IMR-90 (cell line): ENCODE data around the gene SAMD9. TPM values are rescaled to one million over a fixed set of nuclear protein-coding genes. Genes with fewer than 3 reads are reported as not detected.
A peak's percentile ranks its signal among the peaks of the same experiment; 100 is the strongest.

ENCODE experiments used
- ATAC-seq: fragments of 200-7000 bp; cut with Tn5 transposase; 2 replicates; pipeline ENCODE4 v1.9.1; 2020; ENCODE audit warnings: low read depth, mild to moderate bottlenecking, moderate library complexity
- BruUV-seq: library from RNA; stranded (reverse); fragments of 400-500 nt; replicated peaks from 2 replicates; lab custom pipeline; 2021; lab: Mats Ljungman, UMichigan
- CTCF ChIA-PET: fragments of 300-600 bp; formaldehyde crosslinking; extraction: SDS; loops from one replicate; lab custom pipeline; 2021; ENCODE audit warnings: antibody characterized with exemption; lab: Yijun Ruan, JAX
- POLR2A ChIA-PET: fragments of 300-600 bp; sonication (Branson Sonifier 250); formaldehyde crosslinking; loops from one replicate; lab custom pipeline; 2022; ENCODE audit warnings: antibody characterized with exemption; ENCODE audit not compliant: unreplicated experiment; lab: Charles Lee
- DNase-seq: peaks from one replicate; pipeline ENCODE4 v3.0.0; 2013
- H2AFZ ChIP-seq: replicated peaks from 2 replicates; pipeline ENCODE3; 2013; ENCODE audit warnings: low read length, mild to moderate bottlenecking; ENCODE audit not compliant: poor library complexity
- H2AK5ac ChIP-seq: 2 replicates; pipeline ENCODE4 v1.6.1; 2013; ENCODE audit warnings: low read depth, low read length, inconsistent platforms
- H2AK9ac ChIP-seq: replicated peaks from 2 replicates; pipeline ENCODE3; 2013; ENCODE audit warnings: mild to moderate bottlenecking, low read depth, low read length, moderate library complexity; ENCODE audit not compliant: poor library complexity
- H2BK120ac ChIP-seq: 2 replicates; pipeline ENCODE4 v1.6.1; 2013; ENCODE audit warnings: low read depth, low read length, inconsistent platforms
- H2BK15ac ChIP-seq: 3 replicates; pipeline ENCODE4 v1.6.1; 2013; ENCODE audit warnings: low read depth, low read length, inconsistent platforms
- H2BK20ac ChIP-seq: 2 replicates; pipeline ENCODE4 v1.6.1; 2013; ENCODE audit warnings: low read depth, mild to moderate bottlenecking, inconsistent platforms, low read length, moderate library complexity
- H2BK5ac ChIP-seq: 2 replicates; pipeline ENCODE4 v1.6.1; 2013; ENCODE audit warnings: mild to moderate bottlenecking, low read depth, low read length, inconsistent platforms; ENCODE audit not compliant: poor library complexity, severe bottlenecking
- H3K14ac ChIP-seq: replicated peaks from 2 replicates; pipeline ENCODE4 v1.6.1; 2013; ENCODE audit warnings: low read depth, low read length, inconsistent platforms
- H3K18ac ChIP-seq: 2 replicates; pipeline ENCODE4 v1.6.1; 2013; ENCODE audit warnings: low read depth, low read length, control low read depth
- H3K23ac ChIP-seq: 2 replicates; pipeline ENCODE4 v1.6.1; 2013; ENCODE audit warnings: low read depth, low read length, inconsistent platforms
- H3K27ac ChIP-seq: 2 replicates; pipeline ENCODE4 v1.5.1; 2013; ENCODE audit warnings: mild to moderate bottlenecking, control low read depth, low read length; ENCODE audit not compliant: insufficient read depth
- H3K27me3 ChIP-seq: 2 replicates; pipeline ENCODE4 v1.6.1; 2013; ENCODE audit warnings: low read length; ENCODE audit not compliant: control insufficient read depth, insufficient read depth
- H3K36me3 ChIP-seq: 2 replicates; pipeline ENCODE4 v1.6.1; 2013; ENCODE audit warnings: low read length, mixed read lengths; ENCODE audit not compliant: control insufficient read depth, insufficient read depth
- H3K4ac ChIP-seq: 2 replicates; pipeline ENCODE4 v1.6.1; 2013; ENCODE audit warnings: low read depth, low read length, inconsistent platforms
- H3K4me1 ChIP-seq: 2 replicates; pipeline ENCODE4 v1.6.1; 2013; ENCODE audit warnings: low read length, mixed read lengths; ENCODE audit not compliant: control insufficient read depth, insufficient read depth
- H3K4me2 ChIP-seq: 2 replicates; pipeline ENCODE4 v1.6.1; 2013; ENCODE audit warnings: low read depth, mild to moderate bottlenecking, control low read depth, low read length, moderate library complexity
- H3K4me3 ChIP-seq: 2 replicates; pipeline ENCODE4 v1.5.1; 2013; ENCODE audit warnings: low read depth, mild to moderate bottlenecking, control low read depth, low read length, moderate library complexity; ENCODE audit not compliant: insufficient read depth
- H3K56ac ChIP-seq: 2 replicates; pipeline ENCODE4 v1.6.1; 2013; ENCODE audit warnings: low read length, inconsistent platforms; ENCODE audit not compliant: insufficient read depth; ENCODE audit errors: extremely low read depth
- H3K79me1 ChIP-seq, 2 experiments: 2 replicates each; pipeline ENCODE4 v1.6.1; 2013; ENCODE audit warnings: low read length in 2 of 2, inconsistent platforms in 1 of 2, low read depth in 1 of 2
- H3K9ac ChIP-seq: 2 replicates; pipeline ENCODE4 v1.6.1; 2013; ENCODE audit warnings: low read depth, low read length, control low read depth
- H3K9me1 ChIP-seq: 2 replicates; pipeline ENCODE4 v1.6.1; 2013; ENCODE audit warnings: low read length, inconsistent platforms; ENCODE audit not compliant: insufficient read depth
- H3K9me3 ChIP-seq: 2 replicates; pipeline ENCODE4 v1.6.1; 2013; ENCODE audit warnings: low read length; ENCODE audit not compliant: control insufficient read depth, insufficient read depth
- H4K20me1 ChIP-seq: 2 replicates; pipeline ENCODE4 v1.6.1; 2013; ENCODE audit warnings: low read length, inconsistent platforms; ENCODE audit not compliant: insufficient read depth
- H4K5ac ChIP-seq: 2 replicates; pipeline ENCODE4 v1.6.1; 2013; ENCODE audit warnings: mild to moderate bottlenecking, low read depth, low read length, control low read depth
- H4K8ac ChIP-seq, 2 experiments: 2 replicates each; pipeline ENCODE4 v1.6.1; 2013; ENCODE audit warnings: low read depth in 2 of 2, low read length in 2 of 2, control low read depth in 1 of 2, inconsistent platforms in 1 of 2
- H4K91ac ChIP-seq: 2 replicates; pipeline ENCODE4 v1.6.1; 2013; ENCODE audit warnings: low read depth, low read length, inconsistent platforms; ENCODE audit not compliant: insufficient read depth
- BHLHE40 ChIP-seq: fragments of 150-350 bp; IDR thresholded peaks from 2 replicates; pipeline ENCODE4 v1.6.1; 2016; ENCODE audit warnings: mild to moderate bottlenecking, low read depth, low read length
- CEBPB ChIP-seq: IDR thresholded peaks from 2 replicates; pipeline ENCODE4 v1.6.1; 2012; ENCODE audit warnings: low read depth, low read length, improper control_type of control experiment
- FOS ChIP-seq: fragments of 150-350 bp; IDR thresholded peaks from 2 replicates; pipeline ENCODE4 v1.6.1; 2016; ENCODE audit warnings: low read depth, low read length
- MAFK ChIP-seq: IDR thresholded peaks from 2 replicates; pipeline ENCODE4 v1.6.1; 2012; ENCODE audit warnings: low read depth, low read length, improper control_type of control experiment
- MAZ ChIP-seq: IDR thresholded peaks from 2 replicates; pipeline ENCODE4 v1.6.1; 2012; ENCODE audit warnings: low read depth, mild to moderate bottlenecking, low read length, improper control_type of control experiment, moderate library complexity, borderline replicate concordance
- MXI1 ChIP-seq: IDR thresholded peaks from 2 replicates; pipeline ENCODE4 v1.6.1; 2012; ENCODE audit warnings: low read depth, mild to moderate bottlenecking, low read length, moderate library complexity, borderline replicate concordance
- NFE2L2 ChIP-seq: fragments of 150-350 bp; IDR thresholded peaks from 2 replicates; pipeline ENCODE4 v1.6.1; 2016; ENCODE audit warnings: low read depth, mild to moderate bottlenecking, low read length
- POLR2A ChIP-seq: IDR thresholded peaks from 2 replicates; pipeline ENCODE4 v1.6.1; 2012; ENCODE audit warnings: mild to moderate bottlenecking, low read depth, low read length
- RAD21 ChIP-seq: IDR thresholded peaks from 2 replicates; pipeline ENCODE4 v1.6.1; 2012; ENCODE audit warnings: low read length, improper control_type of control experiment
- RCOR1 ChIP-seq: IDR thresholded peaks from 2 replicates; pipeline ENCODE4 v1.6.1; 2012; ENCODE audit warnings: mild to moderate bottlenecking, low read length, improper control_type of control experiment; ENCODE audit not compliant: insufficient replicate concordance
- RFX5 ChIP-seq: IDR thresholded peaks from 2 replicates; pipeline ENCODE4 v1.8.0; 2012; ENCODE audit warnings: low read depth, mild to moderate bottlenecking, low read length, moderate library complexity
- WGBS, 2 experiments: methylation state at CpG; one replicate each; pipeline versions ENCODE4 v1.1.5 to v1.1.7; 2013; ENCODE audit warnings: missing lambda C conversion rate in 2 of 2; ENCODE audit not compliant: insufficient read length in 1 of 2; ENCODE audit errors: extremely low coverage in 2 of 2; 5-methylcytosine and 5-hydroxymethylcytosine counted together
- dilution Hi-C: fragments of 300-500 bp; cut with HindIII; formaldehyde crosslinking; loops from one replicate; pipeline ENCODE4 v1.14.3; 2018; ENCODE audit warnings: low sequenced_read_pairs; ENCODE audit not compliant: unreplicated experiment
- in situ Hi-C: fragments of 300-500 bp; cut with MboI; formaldehyde crosslinking; loops from 3 replicates; pipeline ENCODE4 v1.14.3; 2019; ENCODE audit warnings: low sequenced_read_pairs, inconsistent platforms, mixed read lengths
- intact Hi-C: fragments of 100-400 bp; cut with micrococcal nuclease; formaldehyde crosslinking; loops from 2 replicates; pipeline ENCODE4 v1.10.0; 2022
- polyA plus RNA-seq, 3 experiments: library from polyadenylated mRNA; depleted of rRNA; stranded (reverse); fragments of >200 nt; gene quantifications; 2 replicates each; pipeline ENCODE4 v1.2.3, GENCODE V29; 2012; ENCODE audit warnings: low replicate concordance in 1 of 3
- total RNA-seq: library from RNA; depleted of rRNA; stranded (reverse); fragments of >200 nt; gene quantifications from 2 replicates; pipeline ENCODE4 v1.2.3, GENCODE V29; 2012
- TF ChIP-seq, protein P1 (sequence below): fragments of 150-350 bp; IDR thresholded peaks from 2 replicates; pipeline ENCODE4 v1.6.1; 2016; ENCODE audit warnings: low read depth, mild to moderate bottlenecking, low read length, moderate library complexity, borderline replicate concordance
- TF ChIP-seq, protein P2 (sequence below): fragments of 150-350 bp; IDR thresholded peaks from 2 replicates; pipeline ENCODE4 v1.6.1; 2017; ENCODE audit warnings: mild to moderate bottlenecking, antibody characterized with exemption, low read length, low read depth
- TF ChIP-seq, protein P3 (sequence below): conservative IDR thresholded peaks from 2 replicates; pipeline ENCODE4 v1.5.1; 2012; ENCODE audit warnings: mild to moderate bottlenecking, low read depth, low read length, improper control_type of control experiment

Gene SAMD9
- total and polyA plus RNA-seq, 2 of the 4 experiments (the other 2 are of a cell fraction): 1.9 to 9.5 TPM

DNA sequence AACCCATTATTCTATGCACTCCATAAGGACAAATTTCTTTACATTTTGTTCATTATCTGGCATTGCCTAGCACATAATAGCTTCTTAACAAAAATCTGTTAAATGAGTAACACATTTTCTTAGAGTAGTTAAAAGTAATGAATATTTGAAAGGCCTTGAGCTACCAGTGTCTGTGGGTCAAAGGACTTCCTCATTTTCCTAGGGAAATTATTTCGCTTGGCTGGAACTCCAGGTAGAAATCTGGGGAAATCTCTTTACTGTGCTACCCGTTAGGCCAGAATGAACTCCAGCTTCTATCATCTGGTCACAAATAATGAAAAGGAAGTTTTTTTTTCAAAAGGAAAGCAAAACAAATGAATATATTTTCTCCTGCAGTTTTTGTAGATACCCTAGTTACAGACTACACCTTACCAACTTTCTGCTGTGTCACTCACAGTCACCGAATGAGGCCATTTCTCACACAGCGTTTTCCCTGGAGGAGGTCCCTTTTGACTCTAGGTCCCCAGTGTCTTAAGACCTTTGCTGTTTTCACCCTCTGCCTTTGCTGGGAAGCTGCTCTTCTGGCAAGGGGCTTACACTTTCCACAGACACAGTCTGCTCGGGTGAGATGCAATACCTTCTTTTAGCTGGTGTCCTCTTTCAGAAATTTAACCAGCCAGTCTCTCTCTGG is 28.8 kb upstream of the SAMD9 start:
- H3K79me1 ChIP-seq: 0 out of 4 replicates have a peak, but pooled peaks cover 0 to 5% of the 10 kb centered on the region in 2 experiments
- peak overlapping the region; percentile 8; the same call in 1 of the 2 replicates for H3K18ac ChIP-seq
- H3K36me3 ChIP-seq: peaks cover 1% of the 10 kb centered on the region; the same call in 1 of the 2 replicates
- 0 out of 2 replicates have a peak overlapping the region, but pooled peaks have one; percentile 46 for H3K4me3 ChIP-seq
- no peaks in the 10 kb centered on the region for H3K9me3 ChIP-seq
- no peak for DNase-seq
- no peak overlapping the region for H3K9ac ChIP-seq
- H2BK15ac ChIP-seq: no peak overlapping the region
- 75% methylated on average over 3 of the region's 5 CpGs; no CpG with 5 or more reads in 1 of the 2 experiments for WGBS, 2 experiments
- H2AK5ac ChIP-seq: no peak overlapping the region
- H3K27ac ChIP-seq: no peak overlapping the region
- peak overlapping the region; percentile 10; the same call in 1 of the 2 replicates for H3K14ac ChIP-seq
- peaks cover 7% of the 10 kb centered on the region; the same call in 1 of the 2 replicates for H3K4me1 ChIP-seq
- H4K20me1 ChIP-seq: no peaks in the 10 kb centered on the region
- ATAC-seq: peak; percentile 16; the same call in 1 of the 2 replicates
- TF ChIP-seq MXI1 (no peak), RCOR1 (no peak), RAD21 (no peak), POLR2A (no peak), MAFK (no peak), RFX5 (no peak), BHLHE40 (no peak), MAZ (no peak), FOS (no peak), NFE2L2 (no peak), CEBPB (no peak)
- TF ChIP-seq, protein P1, sequence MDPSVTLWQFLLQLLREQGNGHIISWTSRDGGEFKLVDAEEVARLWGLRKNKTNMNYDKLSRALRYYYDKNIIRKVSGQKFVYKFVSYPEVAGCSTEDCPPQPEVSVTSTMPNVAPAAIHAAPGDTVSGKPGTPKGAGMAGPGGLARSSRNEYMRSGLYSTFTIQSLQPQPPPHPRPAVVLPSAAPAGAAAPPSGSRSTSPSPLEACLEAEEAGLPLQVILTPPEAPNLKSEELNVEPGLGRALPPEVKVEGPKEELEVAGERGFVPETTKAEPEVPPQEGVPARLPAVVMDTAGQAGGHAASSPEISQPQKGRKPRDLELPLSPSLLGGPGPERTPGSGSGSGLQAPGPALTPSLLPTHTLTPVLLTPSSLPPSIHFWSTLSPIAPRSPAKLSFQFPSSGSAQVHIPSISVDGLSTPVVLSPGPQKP: no peak
- TF ChIP-seq, protein P2, sequence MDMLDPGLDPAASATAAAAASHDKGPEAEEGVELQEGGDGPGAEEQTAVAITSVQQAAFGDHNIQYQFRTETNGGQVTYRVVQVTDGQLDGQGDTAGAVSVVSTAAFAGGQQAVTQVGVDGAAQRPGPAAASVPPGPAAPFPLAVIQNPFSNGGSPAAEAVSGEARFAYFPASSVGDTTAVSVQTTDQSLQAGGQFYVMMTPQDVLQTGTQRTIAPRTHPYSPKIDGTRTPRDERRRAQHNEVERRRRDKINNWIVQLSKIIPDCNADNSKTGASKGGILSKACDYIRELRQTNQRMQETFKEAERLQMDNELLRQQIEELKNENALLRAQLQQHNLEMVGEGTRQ: no peak
- TF ChIP-seq, protein P3, sequence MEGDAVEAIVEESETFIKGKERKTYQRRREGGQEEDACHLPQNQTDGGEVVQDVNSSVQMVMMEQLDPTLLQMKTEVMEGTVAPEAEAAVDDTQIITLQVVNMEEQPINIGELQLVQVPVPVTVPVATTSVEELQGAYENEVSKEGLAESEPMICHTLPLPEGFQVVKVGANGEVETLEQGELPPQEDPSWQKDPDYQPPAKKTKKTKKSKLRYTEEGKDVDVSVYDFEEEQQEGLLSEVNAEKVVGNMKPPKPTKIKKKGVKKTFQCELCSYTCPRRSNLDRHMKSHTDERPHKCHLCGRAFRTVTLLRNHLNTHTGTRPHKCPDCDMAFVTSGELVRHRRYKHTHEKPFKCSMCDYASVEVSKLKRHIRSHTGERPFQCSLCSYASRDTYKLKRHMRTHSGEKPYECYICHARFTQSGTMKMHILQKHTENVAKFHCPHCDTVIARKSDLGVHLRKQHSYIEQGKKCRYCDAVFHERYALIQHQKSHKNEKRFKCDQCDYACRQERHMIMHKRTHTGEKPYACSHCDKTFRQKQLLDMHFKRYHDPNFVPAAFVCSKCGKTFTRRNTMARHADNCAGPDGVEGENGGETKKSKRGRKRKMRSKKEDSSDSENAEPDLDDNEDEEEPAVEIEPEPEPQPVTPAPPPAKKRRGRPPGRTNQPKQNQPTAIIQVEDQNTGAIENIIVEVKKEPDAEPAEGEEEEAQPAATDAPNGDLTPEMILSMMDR: no peak
- POLR2A ChIA-PET: interaction anchor here (1.0 kb wide), 1 partner anchor 29 kb away, joined by 3 read pairs; the partner anchor contains the start of gene SAMD9
- H2AK9ac ChIP-seq: no peak overlapping the region
- no peak overlapping the region for H2BK20ac ChIP-seq
- BruUV-seq: no TSS peak
- in situ Hi-C loops: no loop called here
- H3K56ac ChIP-seq: no peak overlapping the region
- H2BK5ac ChIP-seq: no peak overlapping the region
- H3K23ac ChIP-seq: no peak overlapping the region
- dilution Hi-C loops: no loop called here
- H3K9me1 ChIP-seq: no peaks in the 10 kb centered on the region
- peak overlapping the region; percentile 1; the same call in 1 of the 2 replicates for H4K5ac ChIP-seq
- H3K4ac ChIP-seq: peak overlapping the region; percentile 9
- CTCF ChIA-PET: interaction anchor here (0.7 kb wide), 1 partner anchor 570 kb away, joined by 3 read pairs; no protein-coding TSS in a partner anchor
- intact Hi-C loops: loop anchor here (2.0 kb wide), 1 partner anchor 32 kb away; no protein-coding TSS in a partner anchor
- H3K27me3 ChIP-seq: no peaks in the 10 kb centered on the region
- peak overlapping the region in 1 of 2 experiments; percentile 85; a peak in 1 of 4 replicates for H4K8ac ChIP-seq
- peak overlapping the region; percentile 60; the same call in 1 of the 2 replicates for H2BK120ac ChIP-seq
- no peak overlapping the region; the same call in 1 of the 2 replicates for H4K91ac ChIP-seq
- H2AFZ ChIP-seq: peak overlapping the region; percentile 38
- peak overlapping the region; percentile 43 for H3K4me2 ChIP-seq
